H9 (cell line): ENCODE measurements around the gene STOX2. TPM values are rescaled to one million over a fixed set of nuclear protein-coding genes. Genes with fewer than 3 reads are reported as not detected.
A peak's percentile ranks its signal among the peaks of the same experiment; 100 is the strongest.

ENCODE experiments used
- DNase-seq: peaks from one replicate; pipeline ENCODE4 v3.0.0-alpha.2; 2017
- H2AFZ ChIP-seq: one replicate; pipeline ENCODE4 v1.6.1; 2013; ENCODE audit warnings: mild to moderate bottlenecking, low read length, control low read depth, moderate library complexity
- H2AK5ac ChIP-seq: 2 replicates; pipeline ENCODE4 v1.6.1; 2013; ENCODE audit warnings: low read length, control low read depth, mixed read lengths; ENCODE audit not compliant: insufficient read length
- H2BK120ac ChIP-seq: one replicate; pipeline ENCODE4 v1.6.1; 2013; ENCODE audit warnings: low read depth, mild to moderate bottlenecking, low read length, control low read depth, inconsistent platforms; ENCODE audit not compliant: poor library complexity, severe bottlenecking
- H2BK12ac ChIP-seq: 2 replicates; pipeline ENCODE4 v1.6.1; 2013; ENCODE audit warnings: low read length, control low read depth, mixed read lengths, low read depth; ENCODE audit not compliant: insufficient read length
- H2BK15ac ChIP-seq: 2 replicates; pipeline ENCODE4 v1.6.1; 2013; ENCODE audit warnings: low read depth, low read length, control low read depth
- H2BK20ac ChIP-seq: one replicate; pipeline ENCODE4 v1.6.1; 2013; ENCODE audit warnings: low read depth, mild to moderate bottlenecking, low read length, control low read depth, inconsistent platforms; ENCODE audit not compliant: poor library complexity, severe bottlenecking
- H2BK5ac ChIP-seq: 2 replicates; pipeline ENCODE4 v1.6.1; 2013; ENCODE audit warnings: low read length, control low read depth, mixed read lengths; ENCODE audit not compliant: insufficient read length
- H3K14ac ChIP-seq: 2 replicates; pipeline ENCODE4 v1.6.1; 2013; ENCODE audit warnings: low read length, control low read depth; ENCODE audit not compliant: insufficient read depth
- H3K18ac ChIP-seq: 2 replicates; pipeline ENCODE4 v1.6.1; 2013; ENCODE audit warnings: low read depth, mild to moderate bottlenecking, mixed read lengths, low read length, control low read depth; ENCODE audit not compliant: insufficient read length
- H3K23ac ChIP-seq: 2 replicates; pipeline ENCODE4 v1.6.1; 2013; ENCODE audit warnings: low read length, control low read depth, mixed read lengths, low read depth; ENCODE audit not compliant: insufficient read length
- H3K23me2 ChIP-seq: 2 replicates; pipeline ENCODE4 v1.6.1; 2013; ENCODE audit warnings: low read depth, mild to moderate bottlenecking, mixed read lengths, low read length, control low read depth; ENCODE audit not compliant: insufficient read length, poor library complexity, severe bottlenecking
- H3K27ac ChIP-seq: 2 replicates; pipeline ENCODE4 v1.5.1; 2013; ENCODE audit warnings: low read length, control low read depth, mixed read lengths, low read depth; ENCODE audit not compliant: insufficient read length
- H3K27me3 ChIP-seq: 2 replicates; pipeline ENCODE4 v1.6.1; 2013; ENCODE audit warnings: low read length, control low read depth, inconsistent platforms; ENCODE audit not compliant: insufficient read depth
- H3K4ac ChIP-seq: 2 replicates; pipeline ENCODE4 v1.6.1; 2013; ENCODE audit warnings: low read depth, mild to moderate bottlenecking, control low read depth, inconsistent platforms, low read length, moderate library complexity
- H3K4me1 ChIP-seq: 2 replicates; pipeline ENCODE4 v1.6.1; 2013; ENCODE audit warnings: low read length, control low read depth, inconsistent platforms; ENCODE audit not compliant: insufficient read depth
- H3K4me2 ChIP-seq: 2 replicates; pipeline ENCODE4 v1.6.1; 2013; ENCODE audit warnings: low read length, control low read depth, mixed read lengths; ENCODE audit not compliant: insufficient read length, insufficient read depth
- H3K56ac ChIP-seq: 2 replicates; pipeline ENCODE4 v1.6.1; 2013; ENCODE audit warnings: low read depth, mild to moderate bottlenecking, mixed read lengths, low read length, control low read depth; ENCODE audit not compliant: insufficient read length
- H3K79me1 ChIP-seq: 2 replicates; pipeline ENCODE4 v1.6.1; 2013; ENCODE audit warnings: low read depth, mild to moderate bottlenecking, moderate library complexity, low read length, control low read depth, inconsistent platforms; ENCODE audit not compliant: insufficient read depth, poor library complexity, severe bottlenecking
- H3K79me2 ChIP-seq: 2 replicates; pipeline ENCODE4 v1.6.1; 2013; ENCODE audit warnings: low read length, control low read depth, inconsistent platforms; ENCODE audit not compliant: insufficient read depth
- H3K9ac ChIP-seq: 2 replicates; pipeline ENCODE4 v1.6.1; 2013; ENCODE audit warnings: low read length, control low read depth, mixed read lengths; ENCODE audit not compliant: insufficient read length; ENCODE audit errors: extremely low read depth
- H3K9me3 ChIP-seq: one replicate; pipeline ENCODE4 v1.6.1; 2013; ENCODE audit warnings: low read depth, low read length, inconsistent platforms; ENCODE audit not compliant: control insufficient read depth
- H3T11ph ChIP-seq: one replicate; pipeline ENCODE4 v1.6.1; 2013; ENCODE audit warnings: mild to moderate bottlenecking, low read length, control low read depth, inconsistent platforms
- H4K20me1 ChIP-seq: one replicate; pipeline ENCODE4 v1.6.1; 2013; ENCODE audit not compliant: control insufficient read depth, insufficient read length, insufficient read depth
- H4K5ac ChIP-seq: 2 replicates; pipeline ENCODE4 v1.6.1; 2013; ENCODE audit warnings: low read depth, mild to moderate bottlenecking, mixed read lengths, low read length, control low read depth; ENCODE audit not compliant: insufficient read length
- H4K8ac ChIP-seq: replicated peaks from 2 replicates; pipeline ENCODE4 v1.6.1; 2013; ENCODE audit warnings: low read length, control low read depth, mixed read lengths, low read depth; ENCODE audit not compliant: insufficient read length
- H4K91ac ChIP-seq: 2 replicates; pipeline ENCODE4 v1.6.1; 2013; ENCODE audit warnings: low read depth, mild to moderate bottlenecking, moderate library complexity, mixed read lengths, low read length, control low read depth; ENCODE audit not compliant: insufficient read length
- H3K27ac Mint-ChIP-seq, 3 experiments: 2 replicates in 2 of 3; 3 replicates in 1 of 3; pipeline ENCODE4 v1.8.0; 2020 to 2021; ENCODE audit warnings: mixed read lengths in 3 of 3, mild to moderate bottlenecking in 1 of 3, moderate library complexity in 1 of 3
- H3K27me3 Mint-ChIP-seq: 2 replicates; pipeline ENCODE4 v1.8.0; 2021; ENCODE audit warnings: low read depth, mild to moderate bottlenecking, moderate library complexity, mixed read lengths
- H3K36me3 Mint-ChIP-seq, 3 experiments: 2 replicates in 2 of 3; 3 replicates in 1 of 3; pipeline ENCODE4 v1.8.0; 2020 to 2021; ENCODE audit warnings: low read depth in 3 of 3, mixed read lengths in 3 of 3; ENCODE audit not compliant: insufficient read depth in 1 of 3
- H3K4me1 Mint-ChIP-seq, 2 experiments: 2 replicates each; pipeline ENCODE4 v1.8.0; 2020; ENCODE audit warnings: mixed read lengths in 2 of 2
- H3K4me3 Mint-ChIP-seq, 2 experiments: 2 replicates in 1 of 2; 3 replicates in 1 of 2; pipeline ENCODE4 v1.8.0; 2020 to 2021; ENCODE audit warnings: mild to moderate bottlenecking in 2 of 2, mixed read lengths in 2 of 2, moderate library complexity in 1 of 2
- H3K9me3 Mint-ChIP-seq, 2 experiments: 2 replicates in 1 of 2; 3 replicates in 1 of 2; pipeline ENCODE4 v1.8.0; 2020; ENCODE audit warnings: mild to moderate bottlenecking in 2 of 2, mixed read lengths in 2 of 2, moderate library complexity in 1 of 2
- WGBS: extraction: QIAGEN DNeasy Blood & Tissue Kit; methylation state at CpG from one replicate; pipeline ENCODE4 v1.1.7; 2013; ENCODE audit warnings: missing lambda C conversion rate, low lambda C conversion rate, mixed read lengths; ENCODE audit not compliant: insufficient read length; ENCODE audit errors: extremely low coverage; 5-methylcytosine and 5-hydroxymethylcytosine counted together
- total RNA-seq: library from RNA; stranded (reverse); gene quantifications from 2 replicates; pipeline ENCODE4 v1.2.1, GENCODE V29; 2021
- TF ChIP-seq, protein P1 (sequence below): fragments of 200-600 bp; sonication (generic); conservative IDR thresholded peaks from 3 replicates; pipeline ENCODE4 v1.8.0; 2021; ENCODE audit warnings: antibody characterized with exemption, mild to moderate bottlenecking

The STOX2 gene
- total RNA-seq, 1 experiment from 2014 or later: 28.2 TPM

DNA sequence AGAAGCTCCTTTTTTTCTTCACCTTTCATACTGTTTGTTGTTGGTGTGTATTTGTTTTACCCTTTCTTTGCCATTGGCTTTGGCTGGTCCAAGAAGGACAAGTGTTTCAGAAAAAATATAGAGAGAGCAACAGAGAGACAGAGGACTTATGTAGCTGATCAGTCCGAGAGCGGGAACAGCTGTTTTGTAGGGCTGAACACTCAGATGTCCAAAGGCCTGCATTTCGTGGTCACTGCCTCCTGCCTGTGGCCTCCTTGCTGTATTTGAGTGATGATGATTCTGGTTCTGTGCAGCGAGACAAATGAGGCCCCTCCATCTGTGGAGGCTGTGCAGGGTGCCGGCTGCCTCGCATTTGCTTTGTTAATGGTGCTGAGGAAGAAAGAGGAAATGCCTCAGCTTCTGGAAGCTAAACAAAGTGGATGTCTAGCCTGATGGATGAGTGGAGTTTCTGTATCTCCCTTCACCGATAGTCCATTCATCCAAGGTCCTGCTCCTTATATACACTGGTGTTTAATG is 19.8 kb upstream of the STOX2 start:
- H3K27ac ChIP-seq: no peak overlapping the region
- TF ChIP-seq, protein P1, sequence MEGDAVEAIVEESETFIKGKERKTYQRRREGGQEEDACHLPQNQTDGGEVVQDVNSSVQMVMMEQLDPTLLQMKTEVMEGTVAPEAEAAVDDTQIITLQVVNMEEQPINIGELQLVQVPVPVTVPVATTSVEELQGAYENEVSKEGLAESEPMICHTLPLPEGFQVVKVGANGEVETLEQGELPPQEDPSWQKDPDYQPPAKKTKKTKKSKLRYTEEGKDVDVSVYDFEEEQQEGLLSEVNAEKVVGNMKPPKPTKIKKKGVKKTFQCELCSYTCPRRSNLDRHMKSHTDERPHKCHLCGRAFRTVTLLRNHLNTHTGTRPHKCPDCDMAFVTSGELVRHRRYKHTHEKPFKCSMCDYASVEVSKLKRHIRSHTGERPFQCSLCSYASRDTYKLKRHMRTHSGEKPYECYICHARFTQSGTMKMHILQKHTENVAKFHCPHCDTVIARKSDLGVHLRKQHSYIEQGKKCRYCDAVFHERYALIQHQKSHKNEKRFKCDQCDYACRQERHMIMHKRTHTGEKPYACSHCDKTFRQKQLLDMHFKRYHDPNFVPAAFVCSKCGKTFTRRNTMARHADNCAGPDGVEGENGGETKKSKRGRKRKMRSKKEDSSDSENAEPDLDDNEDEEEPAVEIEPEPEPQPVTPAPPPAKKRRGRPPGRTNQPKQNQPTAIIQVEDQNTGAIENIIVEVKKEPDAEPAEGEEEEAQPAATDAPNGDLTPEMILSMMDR: no peak
- DNase-seq: no peak
- H3K27me3 ChIP-seq: no peaks in the 10 kb centered on the region
- H2BK120ac ChIP-seq: no peak overlapping the region
- no peak overlapping the region for H2BK5ac ChIP-seq
- no peak overlapping the region for H4K8ac ChIP-seq
- no peak overlapping the region for H4K91ac ChIP-seq
- no peak overlapping the region; the same call in 1 of the 2 replicates for H2BK15ac ChIP-seq
- H3K4me1 ChIP-seq: no peaks in the 10 kb centered on the region; the same call in 1 of the 2 replicates
- H3K9ac ChIP-seq: peak overlapping the region; percentile 18
- H3K18ac ChIP-seq: no peak overlapping the region
- no peaks in the 10 kb centered on the region for H3K9me3 ChIP-seq
- no peaks in the 10 kb centered on the region for H3K79me1 ChIP-seq
- H2BK12ac ChIP-seq: no peak overlapping the region
- WGBS: no CpG with 5 or more reads among the region's 7 CpGs
- H3K9me3 Mint-ChIP-seq: no peaks in the 10 kb centered on the region
- no peak overlapping the region for H2BK20ac ChIP-seq
- no peak overlapping the region for H4K5ac ChIP-seq
- H4K20me1 ChIP-seq: no peaks in the 10 kb centered on the region
- no peak overlapping the region for H2AFZ ChIP-seq
- no peak overlapping the region for H2AK5ac ChIP-seq
- H3K27ac Mint-ChIP-seq: no peak overlapping the region
- no peaks in the 10 kb centered on the region for H3K23me2 ChIP-seq
- no peak overlapping the region for H3T11ph ChIP-seq
- H3K36me3 Mint-ChIP-seq: no peaks in the 10 kb centered on the region
- H3K4ac ChIP-seq: no peak overlapping the region
- H3K4me1 Mint-ChIP-seq: peaks cover 11 to 25% of the 10 kb centered on the region in 2 experiments
- H3K56ac ChIP-seq: no peak overlapping the region
- H3K27me3 Mint-ChIP-seq: peaks cover 24% of the 10 kb centered on the region
- H3K14ac ChIP-seq: no peak overlapping the region
- H3K4me2 ChIP-seq: no peak overlapping the region
- H3K79me2 ChIP-seq: no peaks in the 10 kb centered on the region
- no peak overlapping the region for H3K4me3 Mint-ChIP-seq
- no peak overlapping the region for H3K23ac ChIP-seq
